Stomach (tissue), 4 donors: Measurements from ENCODE around the gene TPCN2.

ENCODE experiments used
- EP300 ChIP-seq: sonication (generic); formaldehyde crosslinking; IDR thresholded peaks from one replicate; pipeline ENCODE4 v1.6.1; 2017; ENCODE audit warnings: antibody characterized with exemption
- POLR2A ChIP-seq, 4 donors: fragments of 450-650 bp; IDR thresholded peaks; one replicate each; pipeline ENCODE4 v1.6.1; 2016; ENCODE audit warnings: antibody characterized with exemption in 4 of 4, control low read depth in 2 of 4, mild to moderate bottlenecking in 1 of 4, moderate library complexity in 1 of 4
- TF ChIP-seq, protein P1 (sequence below), 7 experiments: fragments of 450-650 bp in 4 of 7; fragments of 200-600 bp in 3 of 7; sonication (generic) in 3 of 7; IDR thresholded peaks; one replicate each; pipeline ENCODE4 v1.5.1; 2016 to 2019; ENCODE audit warnings: antibody characterized with exemption in 7 of 7, control low read depth in 2 of 7, mild to moderate bottlenecking in 1 of 7

DNA sequence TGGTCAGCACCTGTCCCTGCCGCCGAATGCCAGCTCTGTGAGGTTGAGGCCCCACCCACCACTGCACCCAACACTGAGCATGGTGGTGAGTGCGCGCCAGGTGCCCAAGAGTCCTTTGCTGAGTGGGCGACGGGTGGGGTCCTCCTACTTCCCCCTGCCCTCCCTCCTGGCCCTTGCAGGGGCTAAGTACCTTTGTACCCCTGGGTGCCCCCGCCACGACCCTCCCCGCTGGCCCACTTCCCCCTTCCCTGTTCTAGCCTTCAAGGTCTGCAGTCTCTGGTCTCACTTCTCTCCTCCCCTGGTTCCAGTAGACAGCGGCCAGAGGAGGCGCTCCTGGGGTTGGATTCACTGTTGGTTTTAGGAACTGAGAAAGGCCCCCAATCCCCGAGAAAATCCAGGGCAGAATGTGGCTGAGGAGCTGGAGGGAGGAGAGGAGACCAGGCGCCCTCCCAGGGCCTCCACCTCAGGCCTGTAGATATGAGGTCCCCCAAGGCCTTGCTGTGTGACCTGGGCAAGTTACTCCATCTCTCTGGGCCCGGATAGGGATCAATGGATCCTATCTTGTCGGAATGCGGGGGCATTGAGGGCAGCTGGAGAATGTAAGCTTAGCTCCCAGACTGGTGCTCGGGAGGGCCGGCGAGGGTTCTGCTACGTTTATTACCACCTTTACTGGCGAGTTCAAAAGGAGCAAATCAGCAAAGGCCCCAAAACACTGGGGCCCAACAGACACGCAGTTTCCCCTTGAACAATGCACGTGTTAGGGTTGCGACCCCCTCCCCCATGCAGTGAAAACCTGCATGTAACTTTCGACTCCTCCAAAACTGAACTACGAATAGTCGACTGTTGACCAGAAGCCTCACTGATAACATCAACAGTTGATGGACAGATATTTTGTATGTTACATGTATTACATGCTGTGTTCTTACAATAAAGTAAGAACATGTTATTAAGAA, 75.1 kb downstream of the TPCN2 start:
- TF ChIP-seq, protein P1, sequence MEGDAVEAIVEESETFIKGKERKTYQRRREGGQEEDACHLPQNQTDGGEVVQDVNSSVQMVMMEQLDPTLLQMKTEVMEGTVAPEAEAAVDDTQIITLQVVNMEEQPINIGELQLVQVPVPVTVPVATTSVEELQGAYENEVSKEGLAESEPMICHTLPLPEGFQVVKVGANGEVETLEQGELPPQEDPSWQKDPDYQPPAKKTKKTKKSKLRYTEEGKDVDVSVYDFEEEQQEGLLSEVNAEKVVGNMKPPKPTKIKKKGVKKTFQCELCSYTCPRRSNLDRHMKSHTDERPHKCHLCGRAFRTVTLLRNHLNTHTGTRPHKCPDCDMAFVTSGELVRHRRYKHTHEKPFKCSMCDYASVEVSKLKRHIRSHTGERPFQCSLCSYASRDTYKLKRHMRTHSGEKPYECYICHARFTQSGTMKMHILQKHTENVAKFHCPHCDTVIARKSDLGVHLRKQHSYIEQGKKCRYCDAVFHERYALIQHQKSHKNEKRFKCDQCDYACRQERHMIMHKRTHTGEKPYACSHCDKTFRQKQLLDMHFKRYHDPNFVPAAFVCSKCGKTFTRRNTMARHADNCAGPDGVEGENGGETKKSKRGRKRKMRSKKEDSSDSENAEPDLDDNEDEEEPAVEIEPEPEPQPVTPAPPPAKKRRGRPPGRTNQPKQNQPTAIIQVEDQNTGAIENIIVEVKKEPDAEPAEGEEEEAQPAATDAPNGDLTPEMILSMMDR (IDR thresholded peaks at IDR 0.05), result no peak
- TF ChIP-seq POLR2A (IDR thresholded peaks at IDR 0.05), result no peak
- no peak for TF ChIP-seq EP300
